Ascending aorta (tissue), 2 donors: ENCODE results near the gene AGO3. TPM values are rescaled to one million over a fixed set of nuclear protein-coding genes. Genes with fewer than 3 reads are reported as not detected.

Experiments
- DNase-seq, 2 donors: peaks; one replicate each; pipeline ENCODE4 v3.0.0-alpha.2; 2019; ENCODE audit warnings: low spot score in 2 of 2
- H3K27ac ChIP-seq, 2 donors: fragments of 200-600 bp; sonication (generic); one replicate each; pipeline ENCODE4 v1.5.1; 2016 to 2017; ENCODE audit warnings: mild to moderate bottlenecking in 1 of 2
- H3K27me3 ChIP-seq: fragments of 200-600 bp; sonication (generic); one replicate; pipeline ENCODE4 v1.5.1; 2017
- H3K36me3 ChIP-seq, 2 donors: fragments of 200-600 bp; sonication (generic); one replicate each; pipeline ENCODE4 v1.5.1; 2016
- H3K4me1 ChIP-seq, 2 donors: fragments of 200-600 bp; sonication (generic); one replicate each; pipeline ENCODE4 v1.5.1; 2016 to 2017; ENCODE audit warnings: mild to moderate bottlenecking in 1 of 2
- H3K4me3 ChIP-seq, 2 donors: fragments of 200-600 bp; sonication (generic); one replicate each; pipeline ENCODE4 v1.5.1; 2016 to 2017; ENCODE audit warnings: mild to moderate bottlenecking in 1 of 2
- H3K9me3 ChIP-seq, 2 donors: fragments of 200-600 bp; sonication (generic); one replicate each; pipeline ENCODE4 v1.5.1; 2016
- CTCF ChIP-seq, 3 experiments: fragments of 200-600 bp in 2 of 3; fragments of 450-650 bp in 1 of 3; sonication (generic) in 2 of 3; IDR thresholded peaks; one replicate each; pipeline ENCODE4 v1.5.1; 2016 to 2019; ENCODE audit warnings: antibody characterized with exemption in 3 of 3, mild to moderate bottlenecking in 1 of 3, moderate library complexity in 1 of 3
- intact Hi-C: fragments of 100-400 bp; cut with DNase I; formaldehyde crosslinking; loops from one replicate; pipeline ENCODE4 v1.15.1; 2023
- total RNA-seq: library from RNA; depleted of rRNA; stranded (reverse); fragments of >200 nt; gene quantifications from one replicate; pipeline ENCODE4 v1.1.0, GENCODE V29; 2016

AGO3 gene
- total RNA-seq, 1 donor from 2014 or later, result 19.7 TPM

GRCh38 chr1:35902671-35903070 lies 28.2 kb upstream of the AGO3 start:
- no peak for TF ChIP-seq CTCF (IDR thresholded peaks at IDR 0.05)
- intact Hi-C loops, result no loop called here
- no peak for DNase-seq
- H3K27me3 ChIP-seq, result no peaks in the 10 kb centered on the region
- no peak overlapping the region for H3K27ac ChIP-seq
- no peak overlapping the region for H3K4me3 ChIP-seq
- no peaks in the 10 kb centered on the region for H3K4me1 ChIP-seq
- no peaks in the 10 kb centered on the region for H3K9me3 ChIP-seq
- peaks cover 39 to 91% of the 10 kb centered on the region in 2 donors for H3K36me3 ChIP-seq

GRCh38 chr1:35914717-35915116 lies 16.2 kb upstream of the AGO3 start:
- intact Hi-C loops, result no loop called here
- peaks cover 77 to 89% of the 10 kb centered on the region in 2 donors for H3K36me3 ChIP-seq
- H3K27me3 ChIP-seq, result no peaks in the 10 kb centered on the region
- no peaks in the 10 kb centered on the region for H3K9me3 ChIP-seq
- H3K27ac ChIP-seq, result no peak overlapping the region
- no peak overlapping the region for H3K4me3 ChIP-seq
- no peaks in the 10 kb centered on the region for H3K4me1 ChIP-seq
- no peak for TF ChIP-seq CTCF (IDR thresholded peaks at IDR 0.05)
- DNase-seq, result no peak

GRCh38 chr1:35915693-35916092 lies 15.2 kb upstream of the AGO3 start:
- H3K27me3 ChIP-seq, result no peaks in the 10 kb centered on the region
- intact Hi-C loops, result no loop called here
- DNase-seq, result no peak
- TF ChIP-seq CTCF (IDR thresholded peaks at IDR 0.05), result no peak
- H3K36me3 ChIP-seq, result peaks cover 74 to 93% of the 10 kb centered on the region in 2 donors
- H3K4me1 ChIP-seq, result no peaks in the 10 kb centered on the region
- H3K27ac ChIP-seq, result no peak overlapping the region
- no peak overlapping the region for H3K4me3 ChIP-seq
- no peaks in the 10 kb centered on the region for H3K9me3 ChIP-seq

- H3K4me1 ChIP-seq, result no peaks in the 10 kb centered on the region
- H3K27me3 ChIP-seq, result no peaks in the 10 kb centered on the region
- no peak overlapping the region for H3K4me3 ChIP-seq
- no peak for DNase-seq
- no peak overlapping the region for H3K27ac ChIP-seq
- no peaks in the 10 kb centered on the region for H3K9me3 ChIP-seq
- intact Hi-C loops, result no loop called here
- TF ChIP-seq CTCF (IDR thresholded peaks at IDR 0.05), result no peak
- H3K36me3 ChIP-seq, result peaks cover 14 to 17% of the 10 kb centered on the region in 2 donors
Observed at GRCh38 chr1:35923791-35924221, 7.1 kb upstream of the AGO3 start.

GRCh38 chr1:35924838-35925237 lies 6.1 kb upstream of the AGO3 start:
- no peaks in the 10 kb centered on the region for H3K9me3 ChIP-seq
- no peaks in the 10 kb centered on the region for H3K27me3 ChIP-seq
- H3K27ac ChIP-seq, result no peak overlapping the region
- DNase-seq, result no peak
- intact Hi-C loops, result no loop called here
- no peak for TF ChIP-seq CTCF (IDR thresholded peaks at IDR 0.05)
- H3K4me1 ChIP-seq, result peaks cover 0 to 4% of the 10 kb centered on the region in 2 donors
- no peak overlapping the region for H3K4me3 ChIP-seq
- H3K36me3 ChIP-seq, result peaks cover 5 to 7% of the 10 kb centered on the region in 2 donors

- Histone ChIP-seq H3K27ac (no peak overlapping the region), H3K4me1 (peaks cover 0 to 5% of the 10 kb centered on the region in 2 donors), H3K36me3 (no peaks in the 10 kb centered on the region), H3K27me3 (no peaks in the 10 kb centered on the region), H3K9me3 (no peaks in the 10 kb centered on the region), H3K4me3 (no peak overlapping the region)
- intact Hi-C loops, result no loop called here
- DNase-seq, result no peak
- no peak for TF ChIP-seq CTCF (IDR thresholded peaks at IDR 0.05)
Observed at GRCh38 chr1:35925741-35926140, 5.2 kb upstream of the AGO3 start.
